ENCODE measurements around the gene HMG20A. TPM values are rescaled to one million over a fixed set of nuclear protein-coding genes. Genes with fewer than 3 reads are reported as not detected.

Gene HMG20A
- total RNA-seq, 1 experiment from 2014 or later, result 60.2 TPM

DNA sequence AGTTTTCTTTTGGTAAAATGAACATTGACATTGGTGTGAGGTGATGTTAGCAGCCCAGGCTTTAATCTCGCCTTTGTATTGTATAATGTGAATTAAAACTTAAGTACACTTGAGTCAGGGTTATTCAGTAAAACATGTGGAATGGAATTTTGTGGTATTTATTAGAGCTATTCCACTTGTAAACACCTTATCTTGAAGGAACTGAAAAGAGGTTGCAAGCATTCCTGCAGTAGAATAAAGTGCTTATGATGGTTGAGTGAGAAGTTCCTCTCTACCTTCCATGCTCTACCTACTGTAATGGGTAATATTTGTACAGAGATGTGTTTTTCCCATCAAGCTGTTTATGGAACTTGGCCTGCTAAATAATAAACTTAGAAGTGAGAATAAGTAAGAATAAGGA lies 36.1 kb downstream of the HMG20A start:
- Histone ChIP-seq H3K9ac (ENCODE audit: extremely low read depth, insufficient read length, low read length) (no peak overlapping the region), H2BK120ac (ENCODE audit: low read depth, low read length, poor library complexity, severe bottlenecking) (no peak overlapping the region), H3K79me2 (ENCODE audit: insufficient read depth, low read length) (no peaks in the 10 kb centered on the region), H4K8ac (replicated peaks; ENCODE audit: insufficient read length, low read depth, low read length) (no peak overlapping the region), H3K9me3 (ENCODE audit: control insufficient read depth, low read depth, low read length) (no peaks in the 10 kb centered on the region), H3K4me1 (ENCODE audit: insufficient read depth, low read length) (no peaks in the 10 kb centered on the region; the same call in 1 of the 2 replicates), H3K14ac (ENCODE audit: insufficient read depth, low read length) (no peak overlapping the region), H4K20me1 (ENCODE audit: control insufficient read depth, insufficient read depth, insufficient read length) (no peaks in the 10 kb centered on the region), H2AFZ (ENCODE audit: low read length) (no peak overlapping the region), H3K27me3 (ENCODE audit: insufficient read depth, low read length) (no peaks in the 10 kb centered on the region), H3K23ac (ENCODE audit: insufficient read length, low read depth, low read length) (no peak overlapping the region), H3K18ac (ENCODE audit: insufficient read length, low read depth, low read length) (no peak overlapping the region), H4K91ac (ENCODE audit: insufficient read length, low read depth, low read length) (no peak overlapping the region), H2AK5ac (ENCODE audit: insufficient read length, low read length) (no peak overlapping the region), H2BK15ac (ENCODE audit: low read depth, low read length) (no peak overlapping the region), H3K56ac (ENCODE audit: insufficient read length, low read depth, low read length) (no peak overlapping the region), H3K79me1 (ENCODE audit: insufficient read depth, low read depth, low read length, poor library complexity, severe bottlenecking) (no peaks in the 10 kb centered on the region), H4K5ac (ENCODE audit: insufficient read length, low read depth, low read length) (no peak overlapping the region), H3T11ph (ENCODE audit: low read length) (no peak overlapping the region), H3K4me2 (ENCODE audit: insufficient read depth, insufficient read length, low read length) (no peak overlapping the region), H3K27ac (ENCODE audit: insufficient read length, low read depth, low read length) (no peak overlapping the region), H3K4ac (ENCODE audit: low read depth, low read length) (no peak overlapping the region), H3K23me2 (ENCODE audit: insufficient read length, low read depth, low read length, poor library complexity, severe bottlenecking) (no peaks in the 10 kb centered on the region), H2BK20ac (ENCODE audit: low read depth, low read length, poor library complexity, severe bottlenecking) (no peak overlapping the region), H2BK12ac (ENCODE audit: insufficient read length, low read depth, low read length) (no peak overlapping the region), H2BK5ac (ENCODE audit: insufficient read length, low read length) (no peak overlapping the region)
- H3K4me3 Mint-ChIP-seq, result no peak overlapping the region
- no peak for DNase-seq
- peaks cover 5 to 16% (median 13%) of the 10 kb centered on the region in 3 experiments; a peak in 5 of 7 replicates for H3K36me3 Mint-ChIP-seq (ENCODE audit: insufficient read depth in 1 of 3, low read depth in 3 of 3)
- peaks cover 11% of the 10 kb centered on the region in 2 experiments for H3K4me1 Mint-ChIP-seq
- no peaks in the 10 kb centered on the region for H3K27me3 Mint-ChIP-seq (ENCODE audit: low read depth)
- H3K27ac Mint-ChIP-seq, result no peak overlapping the region; a peak in 1 of 7 replicates
- TF ChIP-seq, protein P1, sequence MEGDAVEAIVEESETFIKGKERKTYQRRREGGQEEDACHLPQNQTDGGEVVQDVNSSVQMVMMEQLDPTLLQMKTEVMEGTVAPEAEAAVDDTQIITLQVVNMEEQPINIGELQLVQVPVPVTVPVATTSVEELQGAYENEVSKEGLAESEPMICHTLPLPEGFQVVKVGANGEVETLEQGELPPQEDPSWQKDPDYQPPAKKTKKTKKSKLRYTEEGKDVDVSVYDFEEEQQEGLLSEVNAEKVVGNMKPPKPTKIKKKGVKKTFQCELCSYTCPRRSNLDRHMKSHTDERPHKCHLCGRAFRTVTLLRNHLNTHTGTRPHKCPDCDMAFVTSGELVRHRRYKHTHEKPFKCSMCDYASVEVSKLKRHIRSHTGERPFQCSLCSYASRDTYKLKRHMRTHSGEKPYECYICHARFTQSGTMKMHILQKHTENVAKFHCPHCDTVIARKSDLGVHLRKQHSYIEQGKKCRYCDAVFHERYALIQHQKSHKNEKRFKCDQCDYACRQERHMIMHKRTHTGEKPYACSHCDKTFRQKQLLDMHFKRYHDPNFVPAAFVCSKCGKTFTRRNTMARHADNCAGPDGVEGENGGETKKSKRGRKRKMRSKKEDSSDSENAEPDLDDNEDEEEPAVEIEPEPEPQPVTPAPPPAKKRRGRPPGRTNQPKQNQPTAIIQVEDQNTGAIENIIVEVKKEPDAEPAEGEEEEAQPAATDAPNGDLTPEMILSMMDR (conservative IDR thresholded peaks at IDR 0.05), result no peak
- H3K9me3 Mint-ChIP-seq, result no peaks in the 10 kb centered on the region
- no CpG with 5 or more reads among the region's 1 CpG for WGBS (ENCODE audit: extremely low coverage, insufficient read length, low lambda C conversion rate)

Measured in H9 (cell line).